ENCODE results near the gene THUMPD1. TPM values are rescaled to one million over a fixed set of nuclear protein-coding genes. Genes with fewer than 3 reads are reported as not detected.
A peak's percentile ranks its signal among the peaks of the same experiment; 100 is the strongest.

The THUMPD1 gene
- total RNA-seq, 4 donors from 2014 or later: 23.1 to 64.8 (median 43.4) TPM

GRCh38 chr16:20740007-20740883 lies 1.4 kb downstream of the THUMPD1 start:
- no peak for DNase-seq
- intact Hi-C loops (cut with DNase I; ENCODE audit: low total_unique reads) (no loop called here), in situ Hi-C loops (cut with MboI; ENCODE audit: low pct_ligation_motif_present in 1 of 4, low pct_unique_long_range_greater_than_20kb in 1 of 4, low sequenced_read_pairs in 3 of 4) (no loop called here)
- 21 to 34% methylated on average over 5 to 11 of the region's 11 CpGs for WGBS, 2 donors (ENCODE audit: low coverage in 1 of 2)
- Histone ChIP-seq H3K4me1 (peaks cover 6 to 24% (median 14%) of the 10 kb centered on the region in 4 donors), H3K27me3 (no peaks in the 10 kb centered on the region), H3K4me3 (peak overlapping the region; percentile 65 to 94 (median 84)), H3K36me3 (peaks cover 0 to 37% (median 18%) of the 10 kb centered on the region in 4 donors), H3K9me3 (no peaks in the 10 kb centered on the region), H3K27ac (peak overlapping the region; percentile 96 to 98 (median 97))
- no peak for TF ChIP-seq EP300 (IDR thresholded peaks at IDR 0.05; ENCODE audit: low read depth)
- no peak for TF ChIP-seq POLR2A (IDR thresholded peaks at IDR 0.05)
- TF ChIP-seq CTCF (IDR thresholded peaks at IDR 0.05): peak in 4 of 5 experiments; percentile 8 to 40 (median 29)
- no peak for TF ChIP-seq POLR2AphosphoS5 (IDR thresholded peaks at IDR 0.05)

DNA sequence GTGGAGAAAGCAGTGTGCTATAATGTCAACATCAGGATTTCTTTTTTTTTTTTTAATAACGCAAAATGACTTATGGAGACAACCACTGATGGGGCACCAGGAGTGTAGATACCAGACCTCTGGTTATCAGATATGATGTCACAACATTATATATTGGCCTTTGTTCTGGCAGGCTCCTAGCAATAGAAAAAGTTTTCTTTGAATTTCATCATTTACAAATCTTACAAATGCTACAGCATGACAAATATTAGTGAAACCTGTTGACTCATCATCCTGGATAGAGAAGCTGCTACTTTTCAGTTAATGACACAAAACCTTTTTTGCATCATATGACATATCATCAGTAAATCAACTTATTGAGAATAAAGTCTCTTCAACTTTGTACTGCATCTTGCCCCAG lies 6.1 kb downstream of the THUMPD1 start:
- no peak for TF ChIP-seq POLR2A (IDR thresholded peaks at IDR 0.05)
- TF ChIP-seq CTCF (IDR thresholded peaks at IDR 0.05): no peak
- TF ChIP-seq POLR2AphosphoS5 (IDR thresholded peaks at IDR 0.05): no peak
- TF ChIP-seq EP300 (IDR thresholded peaks at IDR 0.05; ENCODE audit: low read depth): no peak
- no peak for DNase-seq
- WGBS, 2 donors (ENCODE audit: low coverage in 1 of 2): 79 to 80% methylated on average over 1 of the region's 1 CpG
- in situ Hi-C loops (cut with MboI; ENCODE audit: low pct_ligation_motif_present in 1 of 4, low pct_unique_long_range_greater_than_20kb in 1 of 4, low sequenced_read_pairs in 3 of 4) (no loop called here), intact Hi-C loops (cut with DNase I; ENCODE audit: low total_unique reads) (no loop called here)
- Histone ChIP-seq H3K27me3 (no peaks in the 10 kb centered on the region), H3K4me1 (peaks cover 6 to 18% (median 12%) of the 10 kb centered on the region in 4 donors), H3K36me3 (peaks cover 0 to 54% (median 24%) of the 10 kb centered on the region in 4 donors), H3K27ac (no peak overlapping the region), H3K9me3 (no peaks in the 10 kb centered on the region), H3K4me3 (no peak overlapping the region)

DNA sequence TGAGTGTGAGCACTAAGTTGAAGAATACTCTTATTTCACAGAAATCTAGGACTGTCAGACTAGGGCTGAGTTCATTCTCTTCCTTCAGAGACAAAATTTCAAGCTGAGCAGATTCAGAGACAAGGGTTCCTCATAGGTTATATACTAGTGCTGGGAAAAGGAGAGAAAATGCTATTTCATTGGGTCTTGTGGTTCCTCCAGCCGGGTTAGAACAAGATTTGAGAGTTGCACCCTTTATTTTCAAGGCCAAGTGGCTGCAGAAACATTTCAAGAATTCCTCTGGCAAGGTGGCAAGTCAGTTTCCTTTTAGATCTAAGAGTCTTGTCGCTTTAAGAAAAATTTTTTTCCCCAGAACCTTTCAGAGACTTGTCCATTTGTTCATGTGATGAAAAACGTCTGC lies 6.8 kb downstream of the THUMPD1 start:
- Histone ChIP-seq H3K27me3 (no peaks in the 10 kb centered on the region), H3K9me3 (no peaks in the 10 kb centered on the region), H3K4me1 (peaks cover 5 to 11% (median 5%) of the 10 kb centered on the region in 4 donors), H3K36me3 (peaks cover 0 to 54% (median 24%) of the 10 kb centered on the region in 4 donors), H3K4me3 (no peak overlapping the region), H3K27ac (peak overlapping the region in 1 of 4 donors; percentile 56)
- 0 to 67% methylated on average over 1 to 3 of the region's 3 CpGs for WGBS, 2 donors (ENCODE audit: low coverage in 1 of 2)
- no peak for TF ChIP-seq POLR2A (IDR thresholded peaks at IDR 0.05)
- in situ Hi-C loops (cut with MboI; ENCODE audit: low pct_ligation_motif_present in 1 of 4, low pct_unique_long_range_greater_than_20kb in 1 of 4, low sequenced_read_pairs in 3 of 4): no loop called here
- no peak for DNase-seq
- intact Hi-C loops (cut with DNase I; ENCODE audit: low total_unique reads): no loop called here

- H3K36me3 ChIP-seq: peaks cover 0 to 54% (median 24%) of the 10 kb centered on the region in 4 donors
- H3K27me3 ChIP-seq: no peaks in the 10 kb centered on the region
- TF ChIP-seq CTCF (IDR thresholded peaks at IDR 0.05): no peak
- TF ChIP-seq POLR2A (IDR thresholded peaks at IDR 0.05): no peak
- no peak for TF ChIP-seq EP300 (IDR thresholded peaks at IDR 0.05; ENCODE audit: low read depth)
- no peak for TF ChIP-seq POLR2AphosphoS5 (IDR thresholded peaks at IDR 0.05)
- peak overlapping the region in 1 of 4 donors; percentile 56 for H3K27ac ChIP-seq
- DNase-seq: no peak
- WGBS, 2 donors (ENCODE audit: low coverage in 1 of 2): 90 to 93% methylated on average over 3 of the region's 3 CpGs
- no peaks in the 10 kb centered on the region for H3K9me3 ChIP-seq
- no peak overlapping the region for H3K4me3 ChIP-seq
- in situ Hi-C loops (cut with MboI; ENCODE audit: low pct_ligation_motif_present in 1 of 4, low pct_unique_long_range_greater_than_20kb in 1 of 4, low sequenced_read_pairs in 3 of 4) (no loop called here), intact Hi-C loops (cut with DNase I; ENCODE audit: low total_unique reads) (no loop called here)
- H3K4me1 ChIP-seq: peaks cover 0 to 5% (median 0%) of the 10 kb centered on the region in 4 donors
Measured at GRCh38 chr16:20734056-20734455, 7.6 kb downstream of the THUMPD1 start.

Data from transverse colon (tissue), 4 donors.